ENCODE results near the gene TXNRD2.

TXNRD2 gene

DNA sequence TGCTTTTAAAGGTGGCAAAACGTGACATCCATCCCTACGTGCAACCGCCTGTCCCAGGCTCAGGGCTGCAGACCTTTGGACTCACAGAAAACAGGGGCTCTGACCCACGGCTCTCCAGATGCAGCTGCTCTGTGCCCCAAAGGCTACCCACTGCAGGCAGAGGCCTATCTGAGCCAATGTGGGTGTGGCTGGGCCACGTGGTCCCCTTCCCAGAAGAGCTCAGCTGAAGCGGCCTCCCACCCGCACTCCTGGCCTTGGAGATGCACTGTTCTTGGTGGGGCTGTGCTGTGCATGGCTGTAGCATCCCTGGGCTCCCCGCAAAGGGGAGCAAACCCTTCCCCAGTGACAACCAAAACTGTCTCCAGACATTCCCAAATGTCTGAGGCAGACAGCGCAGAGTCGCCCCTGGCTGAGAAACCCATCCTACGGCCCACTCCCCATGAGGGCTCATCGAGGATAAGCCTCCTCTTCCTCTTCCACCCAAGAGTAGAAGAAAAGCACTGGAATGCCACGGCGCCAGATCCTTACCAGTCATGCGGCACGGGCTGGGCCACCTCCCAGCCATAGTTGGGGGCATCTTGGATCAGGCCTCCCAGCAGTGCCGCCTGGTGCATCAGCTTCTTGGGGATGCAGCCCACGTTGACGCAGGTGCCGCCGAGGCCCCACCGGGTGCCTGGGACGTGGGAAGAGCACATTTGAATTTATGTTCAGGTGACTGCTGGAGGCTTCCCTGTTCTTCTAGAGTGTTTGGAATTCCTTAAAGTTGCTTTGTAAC, 23.1 kb downstream of the TXNRD2 start:
- no peak for DNase-seq (ENCODE audit: low read depth)
- in situ Hi-C loops (cut with HindIII; ENCODE audit: low sequenced_read_pairs), result no loop called here
- TF ChIP-seq, protein P1, sequence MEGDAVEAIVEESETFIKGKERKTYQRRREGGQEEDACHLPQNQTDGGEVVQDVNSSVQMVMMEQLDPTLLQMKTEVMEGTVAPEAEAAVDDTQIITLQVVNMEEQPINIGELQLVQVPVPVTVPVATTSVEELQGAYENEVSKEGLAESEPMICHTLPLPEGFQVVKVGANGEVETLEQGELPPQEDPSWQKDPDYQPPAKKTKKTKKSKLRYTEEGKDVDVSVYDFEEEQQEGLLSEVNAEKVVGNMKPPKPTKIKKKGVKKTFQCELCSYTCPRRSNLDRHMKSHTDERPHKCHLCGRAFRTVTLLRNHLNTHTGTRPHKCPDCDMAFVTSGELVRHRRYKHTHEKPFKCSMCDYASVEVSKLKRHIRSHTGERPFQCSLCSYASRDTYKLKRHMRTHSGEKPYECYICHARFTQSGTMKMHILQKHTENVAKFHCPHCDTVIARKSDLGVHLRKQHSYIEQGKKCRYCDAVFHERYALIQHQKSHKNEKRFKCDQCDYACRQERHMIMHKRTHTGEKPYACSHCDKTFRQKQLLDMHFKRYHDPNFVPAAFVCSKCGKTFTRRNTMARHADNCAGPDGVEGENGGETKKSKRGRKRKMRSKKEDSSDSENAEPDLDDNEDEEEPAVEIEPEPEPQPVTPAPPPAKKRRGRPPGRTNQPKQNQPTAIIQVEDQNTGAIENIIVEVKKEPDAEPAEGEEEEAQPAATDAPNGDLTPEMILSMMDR (IDR thresholded peaks at IDR 0.05; ENCODE audit: low read depth, low read length, missing control alignments), result no peak
- no peak overlapping the region for H3K4me3 ChIP-seq (ENCODE audit: low read depth, low read length)

DNA sequence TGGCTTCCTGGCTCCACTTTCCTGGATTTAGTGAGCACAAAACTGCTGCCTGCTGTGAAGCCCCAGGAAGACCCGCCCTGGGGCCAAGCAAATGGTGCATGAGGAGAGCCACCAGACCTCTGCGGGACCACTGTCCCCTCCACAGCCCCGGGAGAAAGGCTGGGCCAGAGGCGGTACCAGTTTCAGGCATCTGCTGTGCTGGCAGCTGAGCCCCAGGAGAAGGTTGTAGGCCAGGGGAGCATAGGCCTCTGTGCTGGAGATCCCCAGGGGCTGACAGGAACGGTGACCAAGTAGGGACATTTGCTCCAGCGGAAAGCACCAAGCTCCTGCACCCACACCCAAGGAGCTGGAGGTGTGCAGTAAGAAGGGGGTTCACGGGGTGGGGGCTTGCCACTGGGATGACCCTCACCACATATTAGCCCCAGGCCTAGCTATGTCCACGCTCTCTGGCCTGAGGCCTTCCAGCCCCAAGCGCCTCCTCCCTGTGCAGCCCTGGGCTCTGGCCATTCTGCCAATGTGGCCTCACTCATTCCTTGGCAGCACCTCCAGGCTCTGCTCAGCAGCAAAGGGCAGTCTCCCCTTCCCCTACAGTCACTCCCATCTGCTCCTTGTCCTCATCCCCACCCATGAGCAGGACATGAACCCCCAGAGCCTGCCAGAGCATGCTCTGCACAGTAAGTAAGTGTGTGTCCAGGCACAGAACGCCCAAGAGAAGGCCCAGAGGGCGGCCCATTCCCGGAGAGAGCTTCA, 24.1 kb downstream of the TXNRD2 start:
- TF ChIP-seq, protein P1 (IDR thresholded peaks at IDR 0.05; ENCODE audit: low read depth, low read length, missing control alignments), result no peak
- no peak for DNase-seq (ENCODE audit: low read depth)
- in situ Hi-C loops (cut with HindIII; ENCODE audit: low sequenced_read_pairs), result no loop called here
- H3K4me3 ChIP-seq (ENCODE audit: low read depth, low read length), result no peak overlapping the region

DNA sequence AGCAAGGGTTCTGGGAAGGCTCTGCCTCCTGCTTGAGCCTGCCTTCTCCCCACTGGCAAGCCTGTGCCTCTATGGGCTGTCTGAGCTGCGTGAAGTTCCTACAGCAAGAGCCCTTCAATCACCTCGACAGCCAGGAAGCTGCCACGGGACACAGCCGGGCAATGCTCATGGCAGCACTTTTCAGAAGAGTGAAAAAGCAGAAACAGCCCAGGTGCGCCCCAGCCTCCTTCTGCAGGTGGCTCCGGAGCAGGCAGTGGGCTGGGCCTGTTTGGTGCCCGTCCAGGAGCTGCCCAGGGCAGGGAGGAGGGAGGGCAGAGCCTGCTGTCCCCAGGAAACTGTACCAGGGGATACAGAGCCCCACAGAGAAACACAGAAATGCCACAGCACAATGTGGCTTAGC, 24.7 kb downstream of the TXNRD2 start:
- TF ChIP-seq, protein P1 (IDR thresholded peaks at IDR 0.05; ENCODE audit: low read depth, low read length, missing control alignments), result no peak
- in situ Hi-C loops (cut with HindIII; ENCODE audit: low sequenced_read_pairs), result no loop called here
- no peak overlapping the region for H3K4me3 ChIP-seq (ENCODE audit: low read depth, low read length)
- DNase-seq (ENCODE audit: low read depth), result no peak

DNA sequence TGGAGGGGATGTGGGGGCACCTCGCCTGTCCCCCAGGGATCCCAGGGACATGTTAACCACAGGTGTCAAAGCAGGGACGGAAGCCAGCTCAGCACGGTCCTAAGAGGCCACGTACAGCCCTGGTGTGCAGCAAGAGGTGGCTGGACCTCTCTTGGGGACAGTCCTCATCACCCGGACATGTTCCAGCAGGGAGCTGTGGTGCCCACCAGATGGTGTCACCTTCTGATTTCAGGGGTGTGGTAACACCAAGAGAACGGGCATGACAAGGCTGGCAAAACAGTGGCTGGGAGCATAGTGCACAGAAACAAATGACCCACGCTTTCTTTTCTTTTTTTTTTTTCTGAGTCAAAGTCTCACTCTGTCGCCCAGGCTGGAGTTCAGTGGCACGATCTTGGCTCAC, 25.6 kb downstream of the TXNRD2 start:
- TF ChIP-seq, protein P1 (IDR thresholded peaks at IDR 0.05; ENCODE audit: low read depth, low read length, missing control alignments), result no peak
- in situ Hi-C loops (cut with HindIII; ENCODE audit: low sequenced_read_pairs), result no loop called here

DNA sequence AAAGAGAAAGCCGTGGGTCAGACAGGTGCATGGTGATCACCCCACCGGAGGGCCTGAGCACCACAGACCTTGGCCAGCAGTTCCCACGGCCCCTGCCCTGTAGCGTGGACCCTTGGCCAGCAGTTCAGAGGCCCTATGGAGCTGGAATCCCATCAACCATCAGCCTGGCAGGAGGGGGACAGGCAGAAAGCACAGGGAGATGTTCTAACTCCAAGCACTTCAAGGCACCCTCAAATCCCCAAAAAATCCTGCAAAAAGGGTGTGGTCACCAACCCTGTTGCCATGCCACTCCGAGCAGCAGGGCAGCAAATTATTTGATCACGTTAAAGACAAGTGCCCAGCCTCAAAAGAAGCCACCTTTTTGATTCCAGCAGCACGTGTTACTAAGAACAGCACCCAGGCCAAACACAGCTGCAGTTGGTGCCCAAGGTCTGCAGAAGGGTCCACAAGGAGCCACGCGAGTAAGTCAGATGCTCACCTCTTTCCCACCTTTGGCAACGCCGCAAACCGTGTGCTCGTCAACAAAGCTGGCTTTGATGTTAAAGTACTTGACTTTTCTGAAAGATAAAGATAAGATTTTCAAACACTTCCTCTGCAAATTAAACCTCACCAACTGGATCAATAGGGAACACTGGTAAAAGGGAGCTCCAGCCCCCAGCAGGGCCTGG, 26.2 kb downstream of the TXNRD2 start:
- DNase-seq (ENCODE audit: low read depth), result no peak
- H3K4me3 ChIP-seq (ENCODE audit: low read depth, low read length), result no peak overlapping the region
- in situ Hi-C loops (cut with HindIII; ENCODE audit: low sequenced_read_pairs), result no loop called here
- TF ChIP-seq, protein P1 (IDR thresholded peaks at IDR 0.05; ENCODE audit: low read depth, low read length, missing control alignments), result no peak

More for the DNA sequence above, 25.6 kb downstream of the TXNRD2 start:
- no peak overlapping the region for H3K4me3 ChIP-seq (ENCODE audit: low read depth, low read length)
- no peak for DNase-seq (ENCODE audit: low read depth)

DNA sequence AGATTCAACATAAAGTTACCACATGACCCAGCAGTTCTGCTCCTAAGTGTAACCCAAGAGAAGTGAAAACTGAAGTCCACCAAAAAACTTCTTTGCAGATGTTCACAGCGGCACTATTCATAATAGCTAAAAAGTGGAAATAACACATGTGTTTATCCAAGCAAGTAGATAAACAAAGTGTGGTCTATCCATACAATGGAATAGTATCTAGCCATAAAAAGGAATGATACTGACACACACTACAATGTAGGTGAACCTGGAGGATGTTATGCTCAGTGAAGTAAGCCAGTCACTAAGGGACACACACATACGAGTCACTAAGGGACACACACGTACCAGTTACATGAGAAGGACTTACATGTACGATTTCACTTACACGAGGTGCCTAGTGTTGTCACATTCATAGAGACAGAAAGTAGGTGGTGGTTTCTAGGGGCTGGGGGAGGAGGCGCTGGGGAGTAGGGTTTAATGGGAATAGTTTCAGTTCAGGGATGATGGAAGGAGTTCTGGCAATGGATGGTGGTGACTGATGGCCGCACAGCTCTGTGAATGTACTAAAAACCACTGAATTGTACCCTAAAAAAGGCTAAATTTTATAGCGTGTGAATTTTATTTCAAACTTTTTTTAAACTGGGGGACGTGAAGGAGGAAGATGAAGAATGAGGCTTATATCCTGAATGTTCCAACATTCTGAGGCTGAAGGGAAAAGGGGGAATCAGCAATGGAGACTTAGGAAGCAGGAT, 27.2 kb downstream of the TXNRD2 start:
- H3K4me3 ChIP-seq (ENCODE audit: low read depth, low read length), result no peak overlapping the region
- in situ Hi-C loops (cut with HindIII; ENCODE audit: low sequenced_read_pairs), result no loop called here
- TF ChIP-seq, protein P1 (IDR thresholded peaks at IDR 0.05; ENCODE audit: low read depth, low read length, missing control alignments), result no peak
- no peak for DNase-seq (ENCODE audit: low read depth)
